Endodermal cell (in vitro differentiated cells): ENCODE data around the gene KIF16B. TPM values are rescaled to one million over a fixed set of nuclear protein-coding genes. Genes with fewer than 3 reads are reported as not detected.

Source experiments
- DNase-seq: peaks from one replicate; pipeline ENCODE4 v3.0.0-alpha.2; 2017
- H3K27ac ChIP-seq: 2 replicates; pipeline ENCODE4 v1.5.1; 2013; ENCODE audit warnings: mild to moderate bottlenecking, low read depth, low read length, moderate library complexity
- H3K27me3 ChIP-seq: 2 replicates; pipeline ENCODE4 v1.6.1; 2013; ENCODE audit warnings: mild to moderate bottlenecking, low read length, moderate library complexity; ENCODE audit not compliant: insufficient read depth, control insufficient read depth, poor library complexity, severe bottlenecking
- H3K36me3 ChIP-seq: 2 replicates; pipeline ENCODE4 v1.7.0; 2013; ENCODE audit warnings: mild to moderate bottlenecking, low read length, moderate library complexity; ENCODE audit not compliant: control insufficient read depth, insufficient read depth
- H3K4me1 ChIP-seq: one replicate; pipeline ENCODE4 v1.7.0; 2013; ENCODE audit warnings: low read length; ENCODE audit not compliant: control insufficient read depth, insufficient read depth
- H3K4me3 ChIP-seq: 2 replicates; pipeline ENCODE4 v1.5.1; 2013; ENCODE audit warnings: mild to moderate bottlenecking, low read length, moderate library complexity
- H3K9ac ChIP-seq: 2 replicates; pipeline ENCODE4 v1.6.1; 2013; ENCODE audit warnings: mild to moderate bottlenecking, low read length, moderate library complexity; ENCODE audit not compliant: poor library complexity, severe bottlenecking; ENCODE audit errors: extremely low read depth
- H3K9me3 ChIP-seq: 2 replicates; pipeline ENCODE4 v1.6.1; 2013; ENCODE audit warnings: mild to moderate bottlenecking, low read length, moderate library complexity; ENCODE audit not compliant: control insufficient read depth
- H3K27ac Mint-ChIP-seq: 2 replicates; pipeline ENCODE4 v1.8.0; 2020; ENCODE audit warnings: mixed read lengths
- H3K27me3 Mint-ChIP-seq: 2 replicates; pipeline ENCODE4 v1.8.0; 2021; ENCODE audit warnings: mild to moderate bottlenecking, mixed read lengths; ENCODE audit not compliant: insufficient read depth
- H3K36me3 Mint-ChIP-seq: 2 replicates; pipeline ENCODE4 v1.8.0; 2020; ENCODE audit warnings: low read depth, mixed read lengths
- H3K4me1 Mint-ChIP-seq: 2 replicates; pipeline ENCODE4 v1.8.0; 2020; ENCODE audit warnings: mixed read lengths
- H3K4me3 Mint-ChIP-seq: 2 replicates; pipeline ENCODE4 v1.8.0; 2020; ENCODE audit warnings: mild to moderate bottlenecking, moderate library complexity, mixed read lengths
- H3K9me3 Mint-ChIP-seq: 2 replicates; pipeline ENCODE4 v1.8.0; 2020; ENCODE audit warnings: mild to moderate bottlenecking, mixed read lengths
- CTCF ChIP-seq: fragments of 200-600 bp; sonication (generic); conservative IDR thresholded peaks from 2 replicates; pipeline ENCODE4 v1.5.0; 2021; ENCODE audit warnings: antibody characterized with exemption, mild to moderate bottlenecking
- WGBS, 2 experiments: methylation state at CpG; one replicate each; pipeline versions ENCODE4 v1.1.5 to v1.1.7; 2013; ENCODE audit warnings: missing lambda C conversion rate in 2 of 2, mixed read lengths in 1 of 2; ENCODE audit not compliant: insufficient coverage in 1 of 2, insufficient read length in 1 of 2; 5-methylcytosine and 5-hydroxymethylcytosine counted together
- total RNA-seq, 2 donors: library from RNA; stranded (reverse); fragmentation: NEBNext Ultra II Directional in 1 of 2; extraction: Animal tissue kit (Norgen Biotek cat#: 25700) in 1 of 2; gene quantifications; 2 replicates in 1 of 2; 3 replicates in 1 of 2; pipeline ENCODE4 v1.2.1, GENCODE V29; 2021

KIF16B gene
- total RNA-seq, 2 donors from 2014 or later, result 17.3 to 18.8 TPM

- H3K4me1 Mint-ChIP-seq, result peaks cover 12% of the 10 kb centered on the region
These were observed 160.3 kb downstream of the KIF16B start for GRCh38 chr20:16412906-16413305.

GRCh38 chr20:16411361-16411760, 161.9 kb downstream of the KIF16B start:
- no peaks in the 10 kb centered on the region for H3K27me3 ChIP-seq
- Mint-ChIP-seq H3K27ac (no peak overlapping the region), H3K27me3 (no peaks in the 10 kb centered on the region), H3K36me3 (peaks cover 27% of the 10 kb centered on the region), H3K9me3 (no peaks in the 10 kb centered on the region), H3K4me3 (no peak overlapping the region), H3K4me1 (peaks cover 11% of the 10 kb centered on the region)
- WGBS, 2 experiments, result 93 to 98% methylated on average over 3 of the region's 3 CpGs
- H3K4me3 ChIP-seq, result no peak overlapping the region
- TF ChIP-seq CTCF, result no peak
- DNase-seq, result no peak
- H3K9me3 ChIP-seq, result peaks cover 13% of the 10 kb centered on the region
- peaks cover 7% of the 10 kb centered on the region for H3K4me1 ChIP-seq
- H3K27ac ChIP-seq, result no peak overlapping the region
- H3K36me3 ChIP-seq, result no peaks in the 10 kb centered on the region
- no peak overlapping the region for H3K9ac ChIP-seq

More at GRCh38 chr20:16412906-16413305, 160.3 kb downstream of the KIF16B start:
- 88 to 100% methylated on average over 1 of the region's 1 CpG for WGBS, 2 experiments
- no peak overlapping the region for H3K4me3 ChIP-seq
- H3K27me3 ChIP-seq, result no peaks in the 10 kb centered on the region
- peaks cover 13% of the 10 kb centered on the region for H3K9me3 ChIP-seq
- H3K27ac Mint-ChIP-seq, result no peak overlapping the region
- no peaks in the 10 kb centered on the region for H3K27me3 Mint-ChIP-seq
- no peak overlapping the region for H3K27ac ChIP-seq
- H3K9ac ChIP-seq, result no peak overlapping the region
- H3K36me3 ChIP-seq, result no peaks in the 10 kb centered on the region
- H3K9me3 Mint-ChIP-seq, result no peaks in the 10 kb centered on the region
- H3K4me3 Mint-ChIP-seq, result no peak overlapping the region
- H3K36me3 Mint-ChIP-seq, result peaks cover 29% of the 10 kb centered on the region
- H3K4me1 ChIP-seq, result peaks cover 5% of the 10 kb centered on the region
- no peak for TF ChIP-seq CTCF
- no peak for DNase-seq

GRCh38 chr20:16410626-16411025, 162.6 kb downstream of the KIF16B start:
- H3K4me1 ChIP-seq, result peaks cover 7% of the 10 kb centered on the region
- H3K9me3 Mint-ChIP-seq, result no peaks in the 10 kb centered on the region
- H3K4me1 Mint-ChIP-seq, result peaks cover 11% of the 10 kb centered on the region
- no peaks in the 10 kb centered on the region for H3K27me3 Mint-ChIP-seq
- H3K9me3 ChIP-seq, result peaks cover 13% of the 10 kb centered on the region
- no peak overlapping the region for H3K27ac Mint-ChIP-seq
- H3K27me3 ChIP-seq, result no peaks in the 10 kb centered on the region
- H3K9ac ChIP-seq, result no peak overlapping the region
- TF ChIP-seq CTCF, result no peak
- peaks cover 34% of the 10 kb centered on the region for H3K36me3 Mint-ChIP-seq
- no peak overlapping the region for H3K4me3 ChIP-seq
- H3K4me3 Mint-ChIP-seq, result no peak overlapping the region
- DNase-seq, result no peak
- WGBS, 2 experiments, result 92 to 98% methylated on average over 3 of the region's 3 CpGs
- H3K36me3 ChIP-seq, result no peaks in the 10 kb centered on the region
- no peak overlapping the region for H3K27ac ChIP-seq
